Muscle of leg (tissue), 16 donors: ENCODE data around the gene GPS2. TPM values are rescaled to one million over a fixed set of nuclear protein-coding genes. Genes with fewer than 3 reads are reported as not detected.
A peak's percentile ranks its signal among the peaks of the same experiment; 100 is the strongest.

Experiments used
- DNase-seq: peaks from one replicate; pipeline ENCODE4 v3.0.0; 2013
- H3K27ac ChIP-seq: one replicate; pipeline ENCODE4 v1.5.1; 2013; ENCODE audit warnings: mild to moderate bottlenecking, low read length, control low read depth
- H3K27me3 ChIP-seq: one replicate; pipeline ENCODE4 v1.6.1; 2013; ENCODE audit warnings: low read length; ENCODE audit not compliant: control insufficient read depth, insufficient read depth
- H3K36me3 ChIP-seq: one replicate; pipeline ENCODE4 v1.6.1; 2013; ENCODE audit warnings: low read length; ENCODE audit not compliant: control insufficient read depth, insufficient read depth
- H3K4me1 ChIP-seq: one replicate; pipeline ENCODE4 v1.6.1; 2013; ENCODE audit warnings: low read length; ENCODE audit not compliant: control insufficient read depth, insufficient read depth
- H3K4me3 ChIP-seq: one replicate; pipeline ENCODE4 v1.5.1; 2013; ENCODE audit warnings: low read length, control low read depth
- H3K9me3 ChIP-seq: replicated peaks from 2 replicates; pipeline ENCODE4 v1.6.1; 2013; ENCODE audit warnings: low read depth, low read length; ENCODE audit not compliant: control insufficient read depth
- WGBS: methylation state at CpG from one replicate; pipeline ENCODE4 v1.1.5; 2013; ENCODE audit warnings: missing lambda C conversion rate; ENCODE audit not compliant: insufficient coverage; 5-methylcytosine and 5-hydroxymethylcytosine counted together
- long read RNA-seq, 11 donors: transcript quantifications; one replicate each; lab custom pipeline, GENCODE V29; 2026
- polyA plus RNA-seq, 8 donors: library from polyadenylated mRNA; unstranded; fragments of 120-200 nt; gene quantifications; one replicate each; pipeline versions ENCODE4 v1.2.1 to v1.2.3, GENCODE V29; 2013; ENCODE audit warnings: inconsistent platforms in 1 of 8, low replicate concordance in 1 of 8; ENCODE audit not compliant: insufficient read length in 8 of 8, insufficient read depth in 1 of 8
- total RNA-seq: library from RNA; stranded (reverse); fragments of 120-200 nt; gene quantifications from one replicate; pipeline ENCODE4 v1.2.4, GENCODE V29; 2013

Gene GPS2
- total RNA-seq (34.7 TPM), polyA plus RNA-seq (10 to 100 TPM; 57.5 to 65.9 (median 59.8) TPM)
- long read RNA-seq, donor 1, transcript GPS2-202 (10 exons, 1,371 nt): minor isoform, 7 of 18 reads
- long read RNA-seq, donor 1, transcript GPS2-201 (11 exons, 1,379 nt): major isoform, 9 of 18 reads
- long read RNA-seq, donor 1, partial matches to known transcripts: 0 of 18 reads
- long read RNA-seq, donor 1, other reads (novel, unspliced or antisense): 0 of 18 reads
- long read RNA-seq, donor 2, partial matches to known transcripts: 0 of 1 reads
- long read RNA-seq, donor 2, other reads (novel, unspliced or antisense): 0 of 1 reads
- long read RNA-seq, donor 3, transcript GPS2-202 (10 exons, 1,371 nt): minor isoform, 10 of 29 reads
- long read RNA-seq, donor 3, transcript GPS2-201 (11 exons, 1,379 nt): major isoform, 12 of 29 reads
- long read RNA-seq, donor 3, partial matches to known transcripts: 7 of 29 reads
- long read RNA-seq, donor 3, other reads (novel, unspliced or antisense): 0 of 29 reads
- long read RNA-seq, donor 4, partial matches to known transcripts: 0 of 9 reads
- long read RNA-seq, donor 4, other reads (novel, unspliced or antisense): 0 of 9 reads
- long read RNA-seq, donor 5, transcript GPS2-202 (10 exons, 1,371 nt): major isoform, 13 of 406 reads
- long read RNA-seq, donor 5, transcript GPS2-201 (11 exons, 1,379 nt): minor isoform, 7 of 406 reads
- long read RNA-seq, donor 5, partial matches to known transcripts: 72 of 406 reads
- long read RNA-seq, donor 5, other reads (novel, unspliced or antisense): 310 of 406 reads
- long read RNA-seq, donor 6, transcript GPS2-201 (11 exons, 1,379 nt): minor isoform, 9 of 21 reads
- long read RNA-seq, donor 6, transcript GPS2-202 (10 exons, 1,371 nt): major isoform, 10 of 21 reads
- long read RNA-seq, donor 6, partial matches to known transcripts: 0 of 21 reads
- long read RNA-seq, donor 6, other reads (novel, unspliced or antisense): 0 of 21 reads
- long read RNA-seq, donor 7, transcript GPS2-201 (11 exons, 1,379 nt): minor isoform, 7 of 31 reads
- long read RNA-seq, donor 7, transcript GPS2-202 (10 exons, 1,371 nt): major isoform, 14 of 31 reads
- long read RNA-seq, donor 7, partial matches to known transcripts: 6 of 31 reads
- long read RNA-seq, donor 7, other reads (novel, unspliced or antisense): 0 of 31 reads
- long read RNA-seq, donor 8, transcript GPS2-202 (10 exons, 1,371 nt): major isoform, 8 of 12 reads
- long read RNA-seq, donor 8, partial matches to known transcripts: 0 of 12 reads
- long read RNA-seq, donor 8, other reads (novel, unspliced or antisense): 0 of 12 reads
- long read RNA-seq, donor 9, transcript GPS2-202 (10 exons, 1,371 nt): major isoform, 6 of 11 reads
- long read RNA-seq, donor 9, partial matches to known transcripts: 0 of 11 reads
- long read RNA-seq, donor 9, other reads (novel, unspliced or antisense): 0 of 11 reads
- long read RNA-seq, donor 10, transcript GPS2-202 (10 exons, 1,371 nt): minor isoform, 9 of 183 reads
- long read RNA-seq, donor 10, transcript GPS2-213 (3 exons, 823 nt): minor isoform, 5 of 183 reads
- long read RNA-seq, donor 10, transcript GPS2-201 (11 exons, 1,379 nt): major isoform, 11 of 183 reads
- long read RNA-seq, donor 10, partial matches to known transcripts: 17 of 183 reads
- long read RNA-seq, donor 10, other reads (novel, unspliced or antisense): 139 of 183 reads
- long read RNA-seq, donor 11, transcript GPS2-202 (10 exons, 1,371 nt): major isoform, 8 of 16 reads
- long read RNA-seq, donor 11, transcript GPS2-201 (11 exons, 1,379 nt): minor isoform, 5 of 16 reads
- long read RNA-seq, donor 11, partial matches to known transcripts: 0 of 16 reads
- long read RNA-seq, donor 11, other reads (novel, unspliced or antisense): 0 of 16 reads

DNA sequence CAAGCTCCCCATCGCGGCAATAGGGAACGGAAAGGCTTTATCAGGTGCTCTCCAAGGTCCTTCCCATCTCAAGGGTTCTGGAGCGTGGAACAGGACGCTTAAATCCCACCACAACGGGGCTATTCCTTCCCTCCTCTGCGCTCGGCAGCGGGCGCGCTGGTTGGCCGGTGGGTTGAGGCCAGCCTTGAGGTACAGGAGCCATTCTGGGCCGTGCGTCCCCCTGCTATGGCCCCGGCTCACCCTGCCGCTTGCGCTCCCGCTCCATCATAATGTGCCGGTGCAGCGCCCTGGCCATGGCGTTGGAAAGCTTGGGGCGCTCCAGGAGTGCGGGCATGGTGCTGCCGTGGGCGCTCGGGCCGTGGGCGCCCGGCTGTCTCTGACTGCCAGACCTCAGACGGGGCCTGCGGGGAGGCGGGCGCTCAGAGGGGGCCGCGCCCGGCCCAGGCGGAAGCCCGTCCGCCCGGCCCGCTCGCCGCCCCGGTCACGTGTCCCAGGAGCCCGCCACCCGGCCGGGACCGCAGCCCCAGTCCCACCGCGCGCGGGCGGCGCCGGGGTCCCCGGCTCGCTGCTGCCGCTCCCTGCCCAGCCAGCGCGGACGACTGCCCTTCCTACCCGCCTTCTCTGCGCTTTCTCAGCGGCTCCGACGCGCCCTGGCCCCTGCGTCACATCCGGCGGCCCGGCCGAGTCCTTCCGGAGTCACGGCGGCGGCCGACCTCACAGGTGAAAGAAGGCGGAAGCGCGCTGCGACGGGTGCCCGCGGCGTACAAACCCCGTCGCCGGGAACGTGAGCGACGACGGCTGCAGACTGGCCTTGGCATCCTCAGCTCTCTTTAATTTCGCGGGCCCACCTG lies at the start of gene GPS2:
Gene GPS2, minus strand, starts transcription at position 642 of the 851 bp plus-strand sequence. Its CDS starts 308 bp downstream, at position 334.
- H3K4me1 ChIP-seq: peaks cover 26% of the 10 kb centered on the region

GRCh38 chr17:7363311-7363710 lies 48.2 kb upstream of the GPS2 start:
- no peak overlapping the region for H3K4me3 ChIP-seq
- 92% methylated on average over 6 of the region's 6 CpGs for WGBS
- no peak overlapping the region for H3K27ac ChIP-seq
- no peaks in the 10 kb centered on the region for H3K9me3 ChIP-seq
- H3K4me1 ChIP-seq: no peaks in the 10 kb centered on the region
- H3K27me3 ChIP-seq: peaks cover 9% of the 10 kb centered on the region
- no peaks in the 10 kb centered on the region for H3K36me3 ChIP-seq
- DNase-seq: no peak

More for the DNA sequence above, at the start of gene GPS2:
- under 1% methylated on average over 92 of the region's 95 CpGs for WGBS
- Histone ChIP-seq H3K27me3 (no peaks in the 10 kb centered on the region), H3K9me3 (no peaks in the 10 kb centered on the region), H3K4me3 (peak within 1 kb of the TSS; percentile 76), H3K27ac (peak within 1 kb of the TSS; percentile 80), H3K36me3 (peaks cover 75% of the 10 kb centered on the region)
- DNase-seq: peak; percentile 94

DNA sequence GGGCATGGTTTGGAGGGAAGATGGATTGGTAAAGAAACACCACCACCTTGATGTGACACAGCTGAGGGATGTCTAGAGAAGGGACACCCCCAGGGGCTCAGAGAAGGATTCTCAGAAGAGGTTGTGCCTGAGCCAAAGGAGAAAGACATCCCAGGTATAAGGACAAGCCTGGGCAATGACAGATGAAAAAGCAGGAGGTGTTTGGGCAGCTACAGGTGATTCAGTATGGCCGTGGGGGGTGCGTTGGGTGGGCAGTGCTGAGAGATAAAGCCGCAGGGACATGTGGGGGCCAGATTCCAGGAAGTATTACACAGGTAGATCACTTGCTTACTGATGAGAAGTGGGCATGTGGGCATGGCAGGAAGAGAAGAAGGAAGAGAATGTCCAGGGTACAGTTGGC lies 46.7 kb upstream of the GPS2 start:
- no peaks in the 10 kb centered on the region for H3K4me1 ChIP-seq
- H3K36me3 ChIP-seq: no peaks in the 10 kb centered on the region
- H3K9me3 ChIP-seq: no peaks in the 10 kb centered on the region
- H3K27ac ChIP-seq: no peak overlapping the region
- H3K4me3 ChIP-seq: no peak overlapping the region
- WGBS: 81% methylated on average over 3 of the region's 3 CpGs
- no peak for DNase-seq
- H3K27me3 ChIP-seq: peaks cover 4% of the 10 kb centered on the region

DNA sequence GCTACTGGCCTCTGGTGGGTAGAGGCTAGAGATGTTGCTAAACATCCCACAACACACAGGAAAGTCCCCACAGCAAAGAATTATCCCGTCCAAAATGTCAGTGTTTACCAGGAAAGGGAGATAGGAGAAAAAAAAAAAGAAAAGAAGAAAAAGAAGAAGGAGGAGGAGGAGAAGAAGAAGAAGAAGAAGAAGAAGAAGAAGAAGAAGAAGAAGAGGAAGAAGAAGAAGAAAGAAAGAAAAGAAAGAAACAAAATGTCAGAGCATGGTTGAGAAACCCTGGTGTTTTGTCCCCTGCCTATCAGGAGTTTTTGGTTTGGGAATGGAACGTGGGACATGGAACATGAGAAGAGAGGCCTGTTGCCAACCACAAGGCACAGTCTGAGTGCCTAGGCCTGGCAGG lies 42.2 kb upstream of the GPS2 start:
- H3K27ac ChIP-seq: no peak overlapping the region
- 40% methylated on average over 1 of the region's 2 CpGs for WGBS
- no peaks in the 10 kb centered on the region for H3K36me3 ChIP-seq
- no peak overlapping the region for H3K4me3 ChIP-seq
- no peaks in the 10 kb centered on the region for H3K9me3 ChIP-seq
- peaks cover 4% of the 10 kb centered on the region for H3K27me3 ChIP-seq
- H3K4me1 ChIP-seq: peaks cover 40% of the 10 kb centered on the region
- no peak for DNase-seq

DNA sequence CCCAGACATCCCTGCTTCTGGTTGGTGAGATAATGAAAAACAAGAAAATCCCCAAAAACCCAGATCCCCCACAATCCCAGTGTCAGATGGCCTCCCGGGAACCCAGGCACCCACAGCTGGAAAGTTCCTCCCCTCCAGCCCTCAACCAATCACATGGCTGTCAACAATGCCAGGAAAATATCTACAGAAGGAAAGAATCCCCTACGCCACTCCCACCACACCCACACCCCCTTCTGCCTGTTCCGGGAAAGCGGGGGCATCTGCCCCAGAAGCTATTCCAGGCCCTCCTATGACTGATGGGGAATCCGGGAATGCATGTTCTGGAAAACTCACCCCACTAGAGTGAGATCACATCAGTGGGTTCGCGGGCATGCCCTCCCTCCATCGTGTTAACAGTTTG lies 41.6 kb upstream of the GPS2 start:
- no peak overlapping the region for H3K4me3 ChIP-seq
- H3K27me3 ChIP-seq: no peaks in the 10 kb centered on the region
- H3K4me1 ChIP-seq: peaks cover 43% of the 10 kb centered on the region
- WGBS: 68% methylated on average over 5 of the region's 8 CpGs
- H3K27ac ChIP-seq: no peak overlapping the region
- H3K36me3 ChIP-seq: no peaks in the 10 kb centered on the region
- no peaks in the 10 kb centered on the region for H3K9me3 ChIP-seq
- no peak for DNase-seq

GRCh38 chr17:7356072-7356549 lies 41.0 kb upstream of the GPS2 start:
- Histone ChIP-seq H3K9me3 (no peaks in the 10 kb centered on the region), H3K4me3 (no peak overlapping the region), H3K27me3 (no peaks in the 10 kb centered on the region), H3K4me1 (peaks cover 43% of the 10 kb centered on the region), H3K36me3 (no peaks in the 10 kb centered on the region), H3K27ac (no peak overlapping the region)
- WGBS: 10% methylated on average over 11 of the region's 12 CpGs
- DNase-seq: peak; percentile 76

DNA sequence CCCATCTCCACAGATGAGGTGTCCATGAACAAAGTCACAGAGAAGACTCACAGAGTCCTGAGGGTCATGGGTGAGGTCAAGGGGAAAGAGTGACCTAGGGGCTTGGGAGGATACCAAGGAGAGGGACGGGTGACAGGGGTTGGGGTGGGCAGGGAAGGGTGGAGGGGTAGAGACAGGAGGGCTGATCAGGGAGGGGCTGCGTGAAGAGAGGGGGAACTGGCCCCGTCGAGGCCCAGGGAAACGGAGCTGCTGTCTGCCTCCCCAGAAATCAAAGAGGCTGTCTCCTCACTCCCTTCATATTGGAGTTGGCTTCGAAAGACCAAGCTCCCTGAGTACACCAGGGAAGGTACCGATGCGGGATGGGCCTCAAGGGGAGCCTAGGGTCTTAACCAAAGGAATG lies 40.4 kb upstream of the GPS2 start:
- no peak for DNase-seq
- Histone ChIP-seq H3K9me3 (no peaks in the 10 kb centered on the region), H3K27ac (peak overlapping the region; percentile 69), H3K4me1 (peaks cover 48% of the 10 kb centered on the region), H3K36me3 (no peaks in the 10 kb centered on the region), H3K27me3 (no peaks in the 10 kb centered on the region), H3K4me3 (no peak overlapping the region)
- 45% methylated on average over 2 of the region's 8 CpGs for WGBS

GRCh38 chr17:7355053-7355452 lies 39.9 kb upstream of the GPS2 start, which contains the start of gene TMEM95:
Gene TMEM95 (plus strand): TSS chr17:7355156. CDS start chr17:7355205, 49 bp downstream.
- DNase-seq: peak; percentile 76

More at GRCh38 chr17:7355053-7355452, 39.9 kb upstream of the GPS2 start, which contains the start of gene TMEM95:
- H3K27ac ChIP-seq: peak within 1 kb of the TSS; percentile 69
- 41% methylated on average over 10 of the region's 10 CpGs for WGBS
- no peaks in the 10 kb centered on the region for H3K27me3 ChIP-seq
- H3K4me3 ChIP-seq: no peak within 1 kb of the TSS
- H3K4me1 ChIP-seq: peaks cover 51% of the 10 kb centered on the region
- no peaks in the 10 kb centered on the region for H3K36me3 ChIP-seq
- no peaks in the 10 kb centered on the region for H3K9me3 ChIP-seq
